ENCODE data around the gene ZNF598. TPM values are rescaled to one million over a fixed set of nuclear protein-coding genes. Genes with fewer than 3 reads are reported as not detected.
A peak's percentile ranks its signal among the peaks of the same experiment; 100 is the strongest.

Gene ZNF598
- polyA plus RNA-seq (2012; ENCODE audit: insufficient read depth, insufficient read length, low read depth) = 245 TPM

- TF ChIP-seq CTCF (IDR thresholded peaks at IDR 0.05; ENCODE audit: low read depth, low read length) = no peak
- H3K4me1 ChIP-seq = peaks cover 19% of the 10 kb centered on the region
Observed at GRCh38 chr16:2009791-2010510, at the start of gene ZNF598. Gene ZNF598 (minus strand): TSS chr16:2009821.

GRCh38 chr16:2058872-2059271 lies 49.3 kb upstream of the ZNF598 start:
- H3K36me3 ChIP-seq = peaks cover 4% of the 10 kb centered on the region
- H3K4me1 ChIP-seq = no peaks in the 10 kb centered on the region

More at GRCh38 chr16:2009791-2010510, at the start of gene ZNF598:
- Histone ChIP-seq H3K9me3 (no peaks in the 10 kb centered on the region), H3K36me3 (peaks cover 11% of the 10 kb centered on the region), H3K27me3 (no peaks in the 10 kb centered on the region), H3K4me3 (ENCODE audit: low read depth, low read length) (peak within 1 kb of the TSS; percentile 91)
- DNase-seq = peak; percentile 91

GRCh38 chr16:2058420-2058819 lies 48.8 kb upstream of the ZNF598 start:
- TF ChIP-seq CTCF (IDR thresholded peaks at IDR 0.05; ENCODE audit: low read depth, low read length) = no peak
- no peak for DNase-seq
- Histone ChIP-seq H3K4me1 (no peaks in the 10 kb centered on the region), H3K4me3 (ENCODE audit: low read depth, low read length) (no peak overlapping the region), H3K36me3 (peaks cover 5% of the 10 kb centered on the region), H3K27me3 (no peaks in the 10 kb centered on the region), H3K9me3 (no peaks in the 10 kb centered on the region)

More at GRCh38 chr16:2058872-2059271, 49.3 kb upstream of the ZNF598 start:
- H3K9me3 ChIP-seq = no peaks in the 10 kb centered on the region
- TF ChIP-seq CTCF (IDR thresholded peaks at IDR 0.05; ENCODE audit: low read depth, low read length) = no peak
- no peaks in the 10 kb centered on the region for H3K27me3 ChIP-seq
- no peak for DNase-seq
- H3K4me3 ChIP-seq (ENCODE audit: low read depth, low read length) = no peak overlapping the region

GRCh38 chr16:2057438-2057837 lies 47.8 kb upstream of the ZNF598 start:
- Histone ChIP-seq H3K27me3 (no peaks in the 10 kb centered on the region), H3K4me3 (ENCODE audit: low read depth, low read length) (no peak overlapping the region), H3K9me3 (no peaks in the 10 kb centered on the region), H3K4me1 (no peaks in the 10 kb centered on the region), H3K36me3 (peaks cover 7% of the 10 kb centered on the region)
- TF ChIP-seq CTCF (IDR thresholded peaks at IDR 0.05; ENCODE audit: low read depth, low read length) = no peak
- DNase-seq = no peak

GRCh38 chr16:2056681-2057407 lies 47.2 kb upstream of the ZNF598 start:
- Histone ChIP-seq H3K4me1 (no peaks in the 10 kb centered on the region), H3K27me3 (no peaks in the 10 kb centered on the region), H3K4me3 (ENCODE audit: low read depth, low read length) (no peak overlapping the region)

More at GRCh38 chr16:2056681-2057407, 47.2 kb upstream of the ZNF598 start:
- DNase-seq = no peak
- H3K9me3 ChIP-seq = no peaks in the 10 kb centered on the region
- TF ChIP-seq CTCF (IDR thresholded peaks at IDR 0.05; ENCODE audit: low read depth, low read length) = peak; percentile 42
- peaks cover 9% of the 10 kb centered on the region for H3K36me3 ChIP-seq
